PC-9 (cell line): Measurements from ENCODE around the gene COL13A1. TPM values are rescaled to one million over a fixed set of nuclear protein-coding genes. Genes with fewer than 3 reads are reported as not detected.
A peak's percentile ranks its signal among the peaks of the same experiment; 100 is the strongest.

Experiments used
- BruUV-seq: library from RNA; stranded (reverse); fragments of 400-500 nt; replicated peaks from 2 replicates; lab custom pipeline; 2021; lab: Mats Ljungman, UMichigan
- CTCF ChIA-PET: fragments of 300-600 bp; sonication (Branson Sonifier 250); formaldehyde crosslinking; loops from one replicate; lab custom pipeline; 2022; ENCODE audit warnings: antibody characterized with exemption; lab: Charles Lee
- POLR2A ChIA-PET: fragments of 300-600 bp; sonication (Branson Sonifier 250); formaldehyde crosslinking; loops from one replicate; lab custom pipeline; 2022; ENCODE audit warnings: antibody characterized with exemption; ENCODE audit not compliant: unreplicated experiment; lab: Charles Lee
- DNase-seq, 2 experiments: peaks; one replicate each; pipeline versions ENCODE4 v3.0.0 to v3.0.0-alpha.2; 2015 to 2022; ENCODE audit warnings: mixed read lengths in 1 of 2
- H2AFZ ChIP-seq: fragments of 200-600 bp; sonication (generic); 2 replicates; pipeline ENCODE4 v1.8.1; 2017; ENCODE audit warnings: antibody characterized with exemption
- H3F3A ChIP-seq: fragments of 200-600 bp; sonication (generic); 2 replicates; pipeline ENCODE4 v1.8.1; 2017; ENCODE audit warnings: antibody characterized with exemption, mild to moderate bottlenecking, low read depth; ENCODE audit not compliant: insufficient read depth
- H3K27ac ChIP-seq: fragments of 200-600 bp; sonication (generic); 2 replicates; pipeline ENCODE4 v1.6.1; 2016; ENCODE audit warnings: mixed run types
- H3K27me3 ChIP-seq: fragments of 200-600 bp; sonication (generic); 2 replicates; pipeline ENCODE4 v1.6.1; 2016; ENCODE audit warnings: low read depth, mixed run types; ENCODE audit not compliant: insufficient read depth
- H3K36me3 ChIP-seq: fragments of 200-600 bp; sonication (generic); 2 replicates; pipeline ENCODE4 v1.6.1; 2016; ENCODE audit warnings: low read depth, mixed run types
- H3K4me1 ChIP-seq: fragments of 200-600 bp; sonication (generic); replicated peaks from 2 replicates; pipeline ENCODE4 v1.6.1; 2016; ENCODE audit warnings: mixed run types; ENCODE audit not compliant: insufficient read depth
- H3K4me2 ChIP-seq: fragments of 200-600 bp; sonication (generic); 2 replicates; pipeline ENCODE4 v1.6.1; 2017; ENCODE audit warnings: mixed run types
- H3K4me3 ChIP-seq: fragments of 200-600 bp; sonication (generic); 2 replicates; pipeline ENCODE4 v1.6.1; 2016; ENCODE audit warnings: mixed run types
- H3K79me2 ChIP-seq: fragments of 200-600 bp; sonication (generic); 2 replicates; pipeline ENCODE4 v1.6.1; 2017; ENCODE audit warnings: low read depth, mixed run types
- H3K9me2 ChIP-seq: fragments of 200-600 bp; sonication (generic); 2 replicates; pipeline ENCODE4 v1.8.1; 2017; ENCODE audit warnings: mild to moderate bottlenecking; ENCODE audit not compliant: insufficient read depth
- H3K9me3 ChIP-seq: fragments of 200-600 bp; sonication (generic); 2 replicates; pipeline ENCODE4 v1.8.1; 2016; ENCODE audit warnings: low read depth; ENCODE audit not compliant: insufficient read depth
- H4K20me1 ChIP-seq: fragments of 200-600 bp; sonication (generic); 2 replicates; pipeline ENCODE4 v1.8.1; 2017; ENCODE audit not compliant: insufficient read depth
- EZH2 ChIP-seq: fragments of 200-600 bp; sonication (generic); IDR thresholded peaks from 2 replicates; pipeline ENCODE4 v1.8.0; 2017; ENCODE audit warnings: antibody characterized with exemption, low read depth
- intact Hi-C: fragments of 100-400 bp; cut with micrococcal nuclease; formaldehyde crosslinking; loops from one replicate; pipeline ENCODE4 v1.10.0; 2022; ENCODE audit not compliant: unreplicated experiment
- total RNA-seq: library from RNA; stranded (reverse); gene quantifications from 2 replicates; pipeline ENCODE4 v1.2.3, GENCODE V29; 2021
- TF ChIP-seq, protein P1 (sequence below): fragments of 200-600 bp; sonication (generic); conservative IDR thresholded peaks from 2 replicates; pipeline ENCODE4 v1.6.1; 2017; ENCODE audit warnings: mixed run types, antibody characterized with exemption, mild to moderate bottlenecking, moderate library complexity

COL13A1 gene
- total RNA-seq, 1 experiment from 2014 or later: 1.6 TPM

DNA sequence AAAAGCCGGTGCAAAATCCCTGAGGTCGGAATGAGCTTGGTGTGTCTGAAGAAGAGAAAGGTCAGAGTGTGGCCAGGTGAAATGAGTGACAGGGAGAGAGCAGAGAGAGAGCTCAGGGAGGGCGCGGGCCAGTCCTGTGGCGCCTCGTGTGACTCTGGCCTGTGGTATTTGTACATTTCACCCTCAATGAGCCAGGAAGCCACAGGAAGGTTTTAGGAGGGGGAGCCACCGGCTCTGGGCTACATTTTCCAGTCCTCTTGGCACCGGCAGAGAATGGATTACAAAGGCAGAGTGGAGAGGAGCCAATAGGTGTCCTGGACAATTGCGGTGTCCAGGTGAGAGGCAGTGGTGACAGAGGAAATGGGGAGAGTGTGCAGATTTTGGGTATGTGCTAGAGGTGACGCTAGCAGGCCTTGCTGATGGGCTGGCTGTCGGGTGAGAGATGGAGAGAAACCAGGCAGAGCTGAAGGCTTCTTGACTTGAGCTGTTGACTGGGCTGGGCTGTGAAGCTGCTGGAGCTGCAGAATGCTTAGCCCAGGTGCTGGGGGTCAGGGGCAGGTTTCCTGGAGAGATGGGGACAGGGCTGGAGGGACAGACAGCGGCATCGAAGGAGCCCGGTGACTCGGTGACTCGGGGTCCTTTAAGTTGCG, 38.1 kb downstream of the COL13A1 start:
- H3K36me3 ChIP-seq: no peaks in the 10 kb centered on the region
- TF ChIP-seq EZH2: no peak
- TF ChIP-seq, protein P1, sequence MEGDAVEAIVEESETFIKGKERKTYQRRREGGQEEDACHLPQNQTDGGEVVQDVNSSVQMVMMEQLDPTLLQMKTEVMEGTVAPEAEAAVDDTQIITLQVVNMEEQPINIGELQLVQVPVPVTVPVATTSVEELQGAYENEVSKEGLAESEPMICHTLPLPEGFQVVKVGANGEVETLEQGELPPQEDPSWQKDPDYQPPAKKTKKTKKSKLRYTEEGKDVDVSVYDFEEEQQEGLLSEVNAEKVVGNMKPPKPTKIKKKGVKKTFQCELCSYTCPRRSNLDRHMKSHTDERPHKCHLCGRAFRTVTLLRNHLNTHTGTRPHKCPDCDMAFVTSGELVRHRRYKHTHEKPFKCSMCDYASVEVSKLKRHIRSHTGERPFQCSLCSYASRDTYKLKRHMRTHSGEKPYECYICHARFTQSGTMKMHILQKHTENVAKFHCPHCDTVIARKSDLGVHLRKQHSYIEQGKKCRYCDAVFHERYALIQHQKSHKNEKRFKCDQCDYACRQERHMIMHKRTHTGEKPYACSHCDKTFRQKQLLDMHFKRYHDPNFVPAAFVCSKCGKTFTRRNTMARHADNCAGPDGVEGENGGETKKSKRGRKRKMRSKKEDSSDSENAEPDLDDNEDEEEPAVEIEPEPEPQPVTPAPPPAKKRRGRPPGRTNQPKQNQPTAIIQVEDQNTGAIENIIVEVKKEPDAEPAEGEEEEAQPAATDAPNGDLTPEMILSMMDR: no peak
- peak overlapping the region; percentile 43 for H3K27ac ChIP-seq
- H3F3A ChIP-seq: peaks cover 10% of the 10 kb centered on the region
- peak; percentile 77 to 84 for DNase-seq
- H3K27me3 ChIP-seq: no peaks in the 10 kb centered on the region
- H4K20me1 ChIP-seq: no peaks in the 10 kb centered on the region
- peak overlapping the region; percentile 58 for H3K4me2 ChIP-seq
- POLR2A ChIA-PET: no interaction called here
- peaks cover 33% of the 10 kb centered on the region for H3K4me1 ChIP-seq
- no peak overlapping the region for H3K4me3 ChIP-seq
- no TSS peak for BruUV-seq
- H3K79me2 ChIP-seq: no peaks in the 10 kb centered on the region
- no peak overlapping the region for H2AFZ ChIP-seq
- H3K9me2 ChIP-seq: no peaks in the 10 kb centered on the region
- intact Hi-C loops: no loop called here
- no peaks in the 10 kb centered on the region for H3K9me3 ChIP-seq
- CTCF ChIA-PET: interaction anchor here (0.8 to 1.3 kb wide), 3 partner anchors 22 to 53 kb away, joined by 3 to 5 read pairs (median 3); no protein-coding TSS in a partner anchor

DNA sequence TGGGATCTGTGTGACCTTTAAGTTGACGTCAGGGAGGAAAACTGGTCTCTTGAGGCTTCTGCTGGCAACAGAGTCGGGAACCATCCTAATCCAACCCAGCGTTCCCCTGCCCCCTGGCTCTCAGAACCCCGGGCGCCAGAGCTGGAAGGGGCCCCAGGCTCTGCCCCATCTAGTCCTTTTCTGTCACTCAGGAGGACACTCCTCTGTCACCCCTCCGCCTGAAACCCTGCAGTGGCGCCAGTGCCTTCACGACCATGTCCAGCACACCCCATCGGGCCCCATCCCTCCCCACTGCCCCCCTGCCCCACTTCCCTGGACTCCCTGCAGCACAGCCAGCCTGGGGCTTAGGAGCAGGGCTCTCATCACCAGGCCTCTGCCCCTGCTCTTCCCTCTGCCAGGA, 39.1 kb downstream of the COL13A1 start:
- H3K27ac ChIP-seq: no peak overlapping the region
- H3K9me2 ChIP-seq: no peaks in the 10 kb centered on the region
- intact Hi-C loops: no loop called here
- no peak overlapping the region for H3K4me3 ChIP-seq
- no TSS peak for BruUV-seq
- CTCF ChIA-PET: no interaction called here
- no peak overlapping the region for H2AFZ ChIP-seq
- no peaks in the 10 kb centered on the region for H4K20me1 ChIP-seq
- no peaks in the 10 kb centered on the region for H3K36me3 ChIP-seq
- H3K9me3 ChIP-seq: no peaks in the 10 kb centered on the region
- H3F3A ChIP-seq: peaks cover 10% of the 10 kb centered on the region
- no peaks in the 10 kb centered on the region for H3K27me3 ChIP-seq
- DNase-seq: no peak
- no peaks in the 10 kb centered on the region for H3K79me2 ChIP-seq
- H3K4me2 ChIP-seq: no peak overlapping the region
- POLR2A ChIA-PET: no interaction called here
- peaks cover 33% of the 10 kb centered on the region for H3K4me1 ChIP-seq
- TF ChIP-seq, protein P1: no peak
- TF ChIP-seq EZH2: no peak

DNA sequence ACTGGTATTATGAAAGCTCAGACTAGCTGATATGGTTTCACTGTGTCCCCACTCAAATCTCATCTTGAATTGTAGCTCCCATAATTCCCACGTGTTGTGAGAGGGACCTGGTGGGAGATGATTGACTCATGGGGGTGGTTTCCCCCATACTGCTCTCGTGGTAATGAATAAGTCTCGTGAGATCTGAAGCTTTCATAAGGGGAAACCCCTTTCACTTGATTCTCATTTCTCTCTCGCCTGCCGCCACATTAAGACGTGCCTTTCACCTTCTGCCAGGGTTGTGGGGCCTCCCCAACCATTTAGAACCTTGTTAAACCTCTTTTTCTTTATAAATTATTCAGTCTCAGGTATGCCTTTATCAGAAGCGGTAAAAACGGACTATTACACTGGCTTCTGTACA, 40.3 kb downstream of the COL13A1 start:
- no TSS peak for BruUV-seq
- H3F3A ChIP-seq: peaks cover 10% of the 10 kb centered on the region
- H3K79me2 ChIP-seq: no peaks in the 10 kb centered on the region
- H3K27ac ChIP-seq: no peak overlapping the region
- H3K4me1 ChIP-seq: peaks cover 30% of the 10 kb centered on the region
- TF ChIP-seq, protein P1: no peak
- TF ChIP-seq EZH2: no peak
- no peaks in the 10 kb centered on the region for H3K27me3 ChIP-seq
- H2AFZ ChIP-seq: no peak overlapping the region
- no peaks in the 10 kb centered on the region for H3K9me2 ChIP-seq
- H3K36me3 ChIP-seq: no peaks in the 10 kb centered on the region
- ChIA-PET POLR2A (no interaction called here), CTCF (no interaction called here)
- H4K20me1 ChIP-seq: no peaks in the 10 kb centered on the region
- no peak overlapping the region for H3K4me3 ChIP-seq
- no peak overlapping the region for H3K4me2 ChIP-seq
- no peak for DNase-seq
- intact Hi-C loops: no loop called here
- H3K9me3 ChIP-seq: no peaks in the 10 kb centered on the region
